ENCODE data around the gene SYCE3.
"Not testable (repeated sequence)": the region's sequence is repeated elsewhere in the genome, so short reads cannot be mapped to it uniquely, and the experiment has no call there.

SYCE3 gene

GRCh38 chr22:50540381-50540780 lies 22.3 kb downstream of the SYCE3 start:
- Histone ChIP-seq H3K4me3 (ENCODE audit: low read length) (no peak overlapping the region), H3K27me3 (ENCODE audit: control insufficient read depth, insufficient read depth, low read length) (peaks cover 4% of the 10 kb centered on the region), H3K36me3 (ENCODE audit: control insufficient read depth, insufficient read depth, low read length) (no peaks in the 10 kb centered on the region), H3K9me3 (ENCODE audit: control insufficient read depth, low read length) (no peaks in the 10 kb centered on the region), H3K9ac (ENCODE audit: low read length) (no peak overlapping the region), H3K4me1 (ENCODE audit: control insufficient read depth, insufficient read depth, low read length) (peaks cover 46% of the 10 kb centered on the region)

GRCh38 chr22:50537765-50538164 lies 25.0 kb downstream of the SYCE3 start:
- no peak overlapping the region for H3K4me3 ChIP-seq (ENCODE audit: low read length)
- peaks cover 39% of the 10 kb centered on the region for H3K4me1 ChIP-seq (ENCODE audit: control insufficient read depth, insufficient read depth, low read length)
- peak overlapping the region; percentile 39 for H3K9ac ChIP-seq (ENCODE audit: low read length)
- no peaks in the 10 kb centered on the region for H3K27me3 ChIP-seq (ENCODE audit: control insufficient read depth, insufficient read depth, low read length)
- H3K9me3 ChIP-seq (ENCODE audit: control insufficient read depth, low read length), result no peaks in the 10 kb centered on the region
- H3K36me3 ChIP-seq (ENCODE audit: control insufficient read depth, insufficient read depth, low read length), result no peaks in the 10 kb centered on the region

GRCh38 chr22:50536226-50536625 lies 26.5 kb downstream of the SYCE3 start:
- Histone ChIP-seq H3K4me1 (ENCODE audit: control insufficient read depth, insufficient read depth, low read length) (peaks cover 47% of the 10 kb centered on the region), H3K4me3 (ENCODE audit: low read length) (no peak overlapping the region), H3K27me3 (ENCODE audit: control insufficient read depth, insufficient read depth, low read length) (no peaks in the 10 kb centered on the region), H3K9me3 (ENCODE audit: control insufficient read depth, low read length) (no peaks in the 10 kb centered on the region), H3K9ac (ENCODE audit: low read length) (no peak overlapping the region), H3K36me3 (ENCODE audit: control insufficient read depth, insufficient read depth, low read length) (no peaks in the 10 kb centered on the region)

- Histone ChIP-seq H3K36me3 (ENCODE audit: control insufficient read depth, insufficient read depth, low read length) (no peaks in the 10 kb centered on the region), H3K4me3 (ENCODE audit: low read length) (no peak overlapping the region), H3K9ac (ENCODE audit: low read length) (no peak overlapping the region), H3K9me3 (ENCODE audit: control insufficient read depth, low read length) (no peaks in the 10 kb centered on the region), H3K27me3 (ENCODE audit: control insufficient read depth, insufficient read depth, low read length) (no peaks in the 10 kb centered on the region), H3K4me1 (ENCODE audit: control insufficient read depth, insufficient read depth, low read length) (peaks cover 49% of the 10 kb centered on the region)
Observed at GRCh38 chr22:50535113-50535512, 27.6 kb downstream of the SYCE3 start.

- H3K4me1 ChIP-seq (ENCODE audit: control insufficient read depth, insufficient read depth, low read length), result peaks cover 45% of the 10 kb centered on the region
- H3K36me3 ChIP-seq (ENCODE audit: control insufficient read depth, insufficient read depth, low read length); H3K9ac ChIP-seq (ENCODE audit: low read length); H3K27me3 ChIP-seq (ENCODE audit: control insufficient read depth, insufficient read depth, low read length); H3K9me3 ChIP-seq (ENCODE audit: control insufficient read depth, low read length); H3K4me3 ChIP-seq (ENCODE audit: low read length): not testable (repeated sequence)
Observed at GRCh38 chr22:50533856-50534711, 28.6 kb downstream of the SYCE3 start.

GRCh38 chr22:50532824-50533796 lies 29.6 kb downstream of the SYCE3 start:
- H3K36me3 ChIP-seq (ENCODE audit: control insufficient read depth, insufficient read depth, low read length), result no peaks in the 10 kb centered on the region
- H3K27me3 ChIP-seq (ENCODE audit: control insufficient read depth, insufficient read depth, low read length), result no peaks in the 10 kb centered on the region
- no peak overlapping the region for H3K4me3 ChIP-seq (ENCODE audit: low read length)
- peaks cover 39% of the 10 kb centered on the region for H3K4me1 ChIP-seq (ENCODE audit: control insufficient read depth, insufficient read depth, low read length)
- H3K9me3 ChIP-seq (ENCODE audit: control insufficient read depth, low read length), result no peaks in the 10 kb centered on the region
- H3K9ac ChIP-seq (ENCODE audit: low read length), result peak overlapping the region; percentile 99

- peak overlapping the region; percentile 19 for H3K4me3 ChIP-seq (ENCODE audit: low read length)
- H3K9ac ChIP-seq (ENCODE audit: low read length), result peak overlapping the region; percentile 99
- no peaks in the 10 kb centered on the region for H3K9me3 ChIP-seq (ENCODE audit: control insufficient read depth, low read length)
- no peaks in the 10 kb centered on the region for H3K36me3 ChIP-seq (ENCODE audit: control insufficient read depth, insufficient read depth, low read length)
- no peaks in the 10 kb centered on the region for H3K27me3 ChIP-seq (ENCODE audit: control insufficient read depth, insufficient read depth, low read length)
- peaks cover 39% of the 10 kb centered on the region for H3K4me1 ChIP-seq (ENCODE audit: control insufficient read depth, insufficient read depth, low read length)
Observed at GRCh38 chr22:50531962-50532674, 30.6 kb downstream of the SYCE3 start.

GRCh38 chr22:50531546-50531961 lies 31.2 kb downstream of the SYCE3 start:
- H3K36me3 ChIP-seq (ENCODE audit: control insufficient read depth, insufficient read depth, low read length), result no peaks in the 10 kb centered on the region
- peak overlapping the region; percentile 99 for H3K9ac ChIP-seq (ENCODE audit: low read length)
- H3K4me1 ChIP-seq (ENCODE audit: control insufficient read depth, insufficient read depth, low read length), result peaks cover 45% of the 10 kb centered on the region
- H3K27me3 ChIP-seq (ENCODE audit: control insufficient read depth, insufficient read depth, low read length), result no peaks in the 10 kb centered on the region
- H3K4me3 ChIP-seq (ENCODE audit: low read length), result peak overlapping the region; percentile 89
- H3K9me3 ChIP-seq (ENCODE audit: control insufficient read depth, low read length), result no peaks in the 10 kb centered on the region

GRCh38 chr22:50530877-50531545 lies 31.7 kb downstream of the SYCE3 start:
- H3K9me3 ChIP-seq (ENCODE audit: control insufficient read depth, low read length), result no peaks in the 10 kb centered on the region
- peaks cover 47% of the 10 kb centered on the region for H3K4me1 ChIP-seq (ENCODE audit: control insufficient read depth, insufficient read depth, low read length)
- peak overlapping the region; percentile 89 for H3K4me3 ChIP-seq (ENCODE audit: low read length)
- peak overlapping the region; percentile 99 for H3K9ac ChIP-seq (ENCODE audit: low read length)
- H3K36me3 ChIP-seq (ENCODE audit: control insufficient read depth, insufficient read depth, low read length), result no peaks in the 10 kb centered on the region
- no peaks in the 10 kb centered on the region for H3K27me3 ChIP-seq (ENCODE audit: control insufficient read depth, insufficient read depth, low read length)

- Histone ChIP-seq H3K9ac (ENCODE audit: low read length) (peak overlapping the region; percentile 99), H3K9me3 (ENCODE audit: control insufficient read depth, low read length) (no peaks in the 10 kb centered on the region), H3K27me3 (ENCODE audit: control insufficient read depth, insufficient read depth, low read length) (no peaks in the 10 kb centered on the region), H3K4me1 (ENCODE audit: control insufficient read depth, insufficient read depth, low read length) (peaks cover 47% of the 10 kb centered on the region), H3K36me3 (ENCODE audit: control insufficient read depth, insufficient read depth, low read length) (no peaks in the 10 kb centered on the region), H3K4me3 (ENCODE audit: low read length) (peak overlapping the region; percentile 60)
Observed at GRCh38 chr22:50530580-50530876, 32.2 kb downstream of the SYCE3 start.

- no peaks in the 10 kb centered on the region for H3K36me3 ChIP-seq (ENCODE audit: control insufficient read depth, insufficient read depth, low read length)
- no peaks in the 10 kb centered on the region for H3K27me3 ChIP-seq (ENCODE audit: control insufficient read depth, insufficient read depth, low read length)
- H3K4me1 ChIP-seq (ENCODE audit: control insufficient read depth, insufficient read depth, low read length), result peaks cover 49% of the 10 kb centered on the region
- peak within 1 kb of the TSS; percentile 89 for H3K4me3 ChIP-seq (ENCODE audit: low read length)
- H3K9ac ChIP-seq (ENCODE audit: low read length), result peak within 1 kb of the TSS; percentile 99
- H3K9me3 ChIP-seq (ENCODE audit: control insufficient read depth, low read length), result no peaks in the 10 kb centered on the region
Observed at GRCh38 chr22:50529897-50530579, 32.7 kb downstream of the SYCE3 start, which contains the start of gene TYMP. TYMP (minus strand) TSS chr22:50530012; CDS start chr22:50529709, 303 bp downstream.
